Adipocyte (in vitro differentiated cells): ENCODE results near the gene ABCB11.
"Not testable (repeated sequence)": the region's sequence is repeated elsewhere in the genome, so short reads cannot be mapped to it uniquely, and the experiment has no call there.

ENCODE experiments used
- DNase-seq: peaks from one replicate; pipeline ENCODE4 v3.0.0-alpha.2; 2015; ENCODE audit warnings: low read depth
- H3K27me3 ChIP-seq: replicated peaks from 2 replicates; pipeline ENCODE4 v1.7.0; 2013; ENCODE audit warnings: mild to moderate bottlenecking, low read length, moderate library complexity; ENCODE audit not compliant: control insufficient read depth, insufficient read depth
- H3K36me3 ChIP-seq: 2 replicates; pipeline ENCODE4 v1.7.0; 2013; ENCODE audit warnings: low read length, mild to moderate bottlenecking, moderate library complexity; ENCODE audit not compliant: control insufficient read depth, insufficient read depth, severe bottlenecking
- H3K4me1 ChIP-seq: 2 replicates; pipeline ENCODE4 v1.7.0; 2013; ENCODE audit warnings: mild to moderate bottlenecking, low read length, moderate library complexity; ENCODE audit not compliant: control insufficient read depth, insufficient read depth
- H3K4me3 ChIP-seq: 2 replicates; pipeline ENCODE4 v1.7.0; 2013; ENCODE audit warnings: mild to moderate bottlenecking, low read length, moderate library complexity
- H3K9ac ChIP-seq: 2 replicates; pipeline ENCODE4 v1.7.0; 2013; ENCODE audit warnings: mild to moderate bottlenecking, low read length, moderate library complexity
- H3K9me3 ChIP-seq: 2 replicates; pipeline ENCODE4 v1.7.0; 2013; ENCODE audit warnings: mild to moderate bottlenecking, low read length, moderate library complexity; ENCODE audit not compliant: control insufficient read depth

Gene ABCB11

GRCh38 chr2:169015943-169016342, 15.2 kb downstream of the ABCB11 start:
- Histone ChIP-seq H3K9ac (no peak overlapping the region), H3K27me3 (no peaks in the 10 kb centered on the region), H3K4me1 (peaks cover 15% of the 10 kb centered on the region), H3K4me3 (no peak overlapping the region), H3K9me3 (no peaks in the 10 kb centered on the region), H3K36me3 (no peaks in the 10 kb centered on the region)
- DNase-seq: no peak

GRCh38 chr2:169014780-169015179, 16.3 kb downstream of the ABCB11 start:
- Histone ChIP-seq H3K4me3 (no peak overlapping the region), H3K27me3 (no peaks in the 10 kb centered on the region), H3K9me3 (no peaks in the 10 kb centered on the region), H3K36me3 (no peaks in the 10 kb centered on the region), H3K9ac (no peak overlapping the region), H3K4me1 (peaks cover 15% of the 10 kb centered on the region)
- DNase-seq: no peak

- Histone ChIP-seq H3K27me3 (no peaks in the 10 kb centered on the region), H3K4me3 (peak overlapping the region; percentile 47), H3K36me3 (no peaks in the 10 kb centered on the region), H3K4me1 (peaks cover 15% of the 10 kb centered on the region), H3K9me3 (no peaks in the 10 kb centered on the region), H3K9ac (no peak overlapping the region)
- DNase-seq: no peak
Measured at GRCh38 chr2:169013628-169014026, 17.5 kb downstream of the ABCB11 start.

DNA sequence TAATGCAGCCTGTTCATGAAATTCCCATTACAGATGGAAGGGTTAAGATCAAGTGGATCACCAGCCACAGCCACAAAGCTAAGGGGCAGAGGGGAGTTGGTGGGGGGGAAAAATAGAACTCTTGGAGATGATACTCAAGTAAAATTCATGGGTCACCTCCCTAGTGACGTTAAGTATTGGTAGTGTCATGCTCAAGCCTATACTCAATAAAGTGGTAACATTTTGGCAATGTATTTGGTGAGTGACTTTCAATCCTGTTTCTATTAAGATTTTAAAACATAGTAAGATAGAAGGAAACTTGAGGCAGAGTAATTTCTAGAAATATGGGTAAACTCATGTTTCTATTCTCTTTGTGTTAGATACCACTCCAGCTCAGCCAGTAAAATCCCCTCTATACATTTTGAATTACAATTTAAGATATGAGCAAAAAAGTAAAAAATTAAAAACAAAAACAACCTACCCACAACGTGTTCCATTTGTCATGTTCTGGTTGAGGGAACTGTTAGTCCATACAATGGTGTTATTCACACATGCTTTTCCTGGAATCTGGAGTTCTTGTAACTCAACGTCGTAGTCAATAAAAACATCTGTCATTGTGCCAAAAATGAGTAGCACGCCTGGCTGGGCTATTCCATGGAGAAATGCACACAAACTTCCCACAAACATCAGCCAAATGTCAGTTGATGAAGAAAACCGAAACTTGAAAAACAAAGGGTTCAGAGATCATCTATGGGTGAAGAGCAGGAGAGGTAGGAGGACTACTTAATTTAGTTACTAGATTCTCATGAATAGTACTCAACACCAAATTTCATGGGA, 18.1 kb downstream of the ABCB11 start:
- DNase-seq: no peak
- peak overlapping the region; percentile 47 for H3K4me3 ChIP-seq

DNA sequence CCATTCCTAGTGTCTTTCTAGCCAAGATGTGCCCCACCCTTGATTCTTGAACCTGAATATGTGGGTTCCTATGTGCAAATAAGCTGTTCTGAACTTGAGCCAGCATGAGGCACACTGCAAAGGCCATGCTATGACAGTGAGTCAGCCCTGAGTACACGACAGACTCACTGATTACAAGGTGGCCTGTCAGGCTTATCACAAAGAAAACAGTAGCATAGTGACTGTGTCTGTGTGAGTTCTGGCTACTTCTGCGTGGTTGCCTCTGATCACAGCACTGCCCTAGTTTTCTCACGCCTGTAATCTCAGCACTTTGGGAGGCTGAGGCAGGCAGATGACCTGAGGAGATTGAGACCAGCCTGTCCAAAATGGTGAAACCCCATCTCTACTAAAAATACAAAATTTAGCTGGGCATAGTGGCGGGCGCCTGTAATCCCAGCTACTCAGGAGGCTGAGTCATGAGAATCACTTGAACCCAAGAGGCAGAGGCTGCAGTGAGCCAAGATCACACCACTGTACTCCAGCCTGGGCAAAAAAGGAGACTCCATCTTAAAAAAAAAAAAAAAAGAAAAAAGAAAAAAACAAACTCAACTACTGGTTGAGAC, 18.8 kb downstream of the ABCB11 start:
- not testable (repeated sequence) for H3K9me3 ChIP-seq, H3K4me3 ChIP-seq, H3K9ac ChIP-seq, H3K27me3 ChIP-seq, H3K36me3 ChIP-seq
- H3K4me1 ChIP-seq: peaks cover 15% of the 10 kb centered on the region
- DNase-seq: peak; percentile 6

More for the DNA sequence above, 18.1 kb downstream of the ABCB11 start:
- Histone ChIP-seq H3K27me3 (no peaks in the 10 kb centered on the region), H3K9ac (no peak overlapping the region), H3K9me3 (no peaks in the 10 kb centered on the region), H3K36me3 (no peaks in the 10 kb centered on the region), H3K4me1 (peaks cover 15% of the 10 kb centered on the region)

GRCh38 chr2:169011698-169012097, 19.4 kb downstream of the ABCB11 start:
- no peak overlapping the region for H3K9ac ChIP-seq
- H3K4me3 ChIP-seq: no peak overlapping the region
- H3K27me3 ChIP-seq: no peaks in the 10 kb centered on the region
- peaks cover 15% of the 10 kb centered on the region for H3K4me1 ChIP-seq
- DNase-seq: no peak
- no peaks in the 10 kb centered on the region for H3K9me3 ChIP-seq
- H3K36me3 ChIP-seq: no peaks in the 10 kb centered on the region

- DNase-seq: no peak
- Histone ChIP-seq H3K4me1 (peaks cover 15% of the 10 kb centered on the region), H3K4me3 (no peak overlapping the region), H3K9ac (no peak overlapping the region), H3K9me3 (no peaks in the 10 kb centered on the region), H3K36me3 (no peaks in the 10 kb centered on the region), H3K27me3 (no peaks in the 10 kb centered on the region)
Measured at GRCh38 chr2:169010633-169011460, 20.3 kb downstream of the ABCB11 start.

DNA sequence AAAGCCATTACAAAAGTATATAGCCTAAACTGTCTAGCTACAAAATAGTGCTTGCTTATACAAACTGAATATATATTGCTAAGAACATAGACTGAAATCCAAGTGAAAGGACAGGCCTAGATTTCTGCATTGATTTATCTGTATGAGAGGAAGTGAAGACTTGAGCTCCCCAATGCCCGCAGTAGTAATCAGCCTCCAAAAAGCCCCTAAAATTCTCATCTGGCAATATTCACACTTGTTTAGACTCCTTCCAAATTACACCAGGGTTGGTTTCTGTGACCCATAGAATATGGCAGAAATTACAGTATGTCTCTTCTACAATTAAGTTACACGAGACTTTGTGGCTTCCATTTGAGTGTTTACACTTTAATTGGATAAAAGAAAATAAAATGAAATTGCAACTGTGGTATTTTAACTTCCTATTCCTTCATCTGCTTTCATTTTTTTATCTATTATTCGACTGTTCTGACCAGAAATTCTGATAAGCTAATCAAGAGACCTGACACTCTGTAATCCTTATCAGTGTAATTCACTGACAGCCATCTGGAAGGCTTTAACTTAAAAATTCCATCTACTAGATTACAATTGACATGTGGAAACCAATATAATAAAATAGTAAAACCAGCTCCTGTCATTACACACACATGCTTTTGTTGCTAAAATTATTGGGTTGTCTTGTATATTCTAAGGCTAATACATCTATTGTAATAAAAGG, 21.1 kb downstream of the ABCB11 start:
- no peak for DNase-seq

GRCh38 chr2:169007941-169008340, 23.2 kb downstream of the ABCB11 start:
- no peak for DNase-seq
- no peaks in the 10 kb centered on the region for H3K9me3 ChIP-seq
- H3K36me3 ChIP-seq: no peaks in the 10 kb centered on the region
- H3K4me3 ChIP-seq: no peak overlapping the region
- H3K9ac ChIP-seq: no peak overlapping the region
- peaks cover 9% of the 10 kb centered on the region for H3K4me1 ChIP-seq
- H3K27me3 ChIP-seq: no peaks in the 10 kb centered on the region

More for the DNA sequence above, 21.1 kb downstream of the ABCB11 start:
- no peaks in the 10 kb centered on the region for H3K36me3 ChIP-seq
- no peak overlapping the region for H3K9ac ChIP-seq
- no peak overlapping the region for H3K4me3 ChIP-seq
- no peaks in the 10 kb centered on the region for H3K9me3 ChIP-seq
- H3K27me3 ChIP-seq: no peaks in the 10 kb centered on the region
- H3K4me1 ChIP-seq: peaks cover 15% of the 10 kb centered on the region

- peaks cover 5% of the 10 kb centered on the region for H3K4me1 ChIP-seq
Measured at GRCh38 chr2:169007356-169007755, 23.8 kb downstream of the ABCB11 start.

DNA sequence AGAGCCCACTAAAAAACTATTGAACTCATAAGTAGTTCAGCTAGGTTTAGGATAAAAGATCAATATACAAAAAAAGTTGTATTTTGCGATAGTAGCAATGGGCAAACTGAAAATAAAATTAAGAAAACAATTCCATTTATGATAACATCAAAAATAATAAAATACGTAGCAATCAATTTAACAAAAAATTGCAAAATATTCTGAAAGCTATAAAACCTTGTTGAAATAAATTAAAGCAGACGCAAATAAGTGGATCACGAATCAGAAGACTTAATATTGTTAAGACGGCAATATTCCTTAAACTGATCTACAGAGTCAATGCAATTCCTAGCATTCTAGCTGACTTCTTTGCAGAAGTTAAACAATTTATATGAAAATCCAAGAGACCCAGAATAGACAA, 24.5 kb downstream of the ABCB11 start:
- H3K4me3 ChIP-seq: no peak overlapping the region

More at GRCh38 chr2:169007356-169007755, 23.8 kb downstream of the ABCB11 start:
- Histone ChIP-seq H3K9ac (no peak overlapping the region), H3K9me3 (no peaks in the 10 kb centered on the region), H3K36me3 (no peaks in the 10 kb centered on the region), H3K27me3 (no peaks in the 10 kb centered on the region), H3K4me3 (no peak overlapping the region)
- DNase-seq: no peak

More for the DNA sequence above, 24.5 kb downstream of the ABCB11 start:
- Histone ChIP-seq H3K9me3 (no peaks in the 10 kb centered on the region), H3K4me1 (no peaks in the 10 kb centered on the region), H3K27me3 (no peaks in the 10 kb centered on the region), H3K36me3 (no peaks in the 10 kb centered on the region), H3K9ac (no peak overlapping the region)
- DNase-seq: no peak
